HG02943 (cell line): Measurements from ENCODE around the gene CYP2J2.
"Not testable (repeated sequence)": the region's sequence is repeated elsewhere in the genome, so short reads cannot be mapped to it uniquely, and the experiment has no call there.

Experiments
- ATAC-seq: cut with Tn5 transposase; IDR thresholded peaks from one replicate; pipeline ENCODE4 v1.9.1; 2021; ENCODE audit warnings: mild to moderate bottlenecking, low read depth, moderate library complexity; ENCODE audit not compliant: unreplicated experiment

The CYP2J2 gene

GRCh38 chr1:59878370-59878769 is 48.2 kb downstream of the CYP2J2 start:
- ATAC-seq, result no peak

DNA sequence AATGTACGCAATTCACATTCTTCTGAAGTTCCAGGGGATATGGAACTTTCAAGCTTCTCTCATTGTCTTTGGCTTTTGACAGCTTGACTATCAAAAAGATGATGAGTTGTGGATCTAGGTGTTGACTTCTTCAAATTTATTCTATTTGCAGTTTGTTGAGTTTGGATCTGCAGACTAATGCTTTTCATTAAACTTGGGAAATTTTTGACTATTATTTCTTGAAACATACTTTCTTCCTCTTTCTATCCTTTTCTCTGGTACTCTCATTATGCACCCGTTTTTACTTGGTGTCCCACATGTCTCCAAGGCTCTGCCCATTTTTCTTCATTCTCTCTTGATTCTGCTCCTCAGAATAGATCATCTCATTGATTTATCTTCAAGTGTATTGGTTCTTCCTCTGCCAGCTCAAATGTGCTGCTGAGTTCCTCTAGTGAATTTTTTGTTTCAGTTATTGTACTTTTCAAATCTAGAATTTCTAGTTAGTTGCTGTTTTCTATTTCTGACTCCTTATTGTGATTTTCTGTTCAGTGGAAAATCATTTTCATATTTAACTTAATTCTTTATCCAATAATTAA is 49.4 kb downstream of the CYP2J2 start:
- ATAC-seq, result no peak

GRCh38 chr1:59871746-59872145 is 54.8 kb downstream of the CYP2J2 start:
- ATAC-seq, result no peak

DNA sequence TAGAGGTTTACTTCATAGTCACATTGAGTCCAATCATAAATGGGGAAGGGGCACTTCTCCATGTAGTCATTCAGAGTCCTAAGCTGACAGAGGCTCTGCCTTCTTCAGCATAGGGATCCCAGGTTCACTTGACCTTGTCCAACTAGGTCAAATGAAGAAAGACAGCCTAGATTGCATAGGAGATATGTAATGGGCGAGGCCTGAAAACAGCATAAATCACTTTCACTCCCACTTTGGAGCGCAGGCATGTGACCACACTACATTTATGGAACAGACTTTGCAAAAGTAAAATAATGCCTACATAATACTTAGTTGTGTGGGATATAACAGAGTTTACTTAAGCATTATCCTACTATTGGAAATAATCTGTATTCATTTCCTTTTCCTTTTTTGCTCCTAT is 60.1 kb downstream of the CYP2J2 start:
- no peak for ATAC-seq

- no peak for ATAC-seq
These were observed 68.8 kb downstream of the CYP2J2 start for GRCh38 chr1:59857679-59858354.

- no peak for ATAC-seq
These were observed 69.7 kb downstream of the CYP2J2 start for GRCh38 chr1:59856725-59857338.

- ATAC-seq, result not testable (repeated sequence)
These were observed 71.3 kb downstream of the CYP2J2 start for GRCh38 chr1:59855297-59855696.

DNA sequence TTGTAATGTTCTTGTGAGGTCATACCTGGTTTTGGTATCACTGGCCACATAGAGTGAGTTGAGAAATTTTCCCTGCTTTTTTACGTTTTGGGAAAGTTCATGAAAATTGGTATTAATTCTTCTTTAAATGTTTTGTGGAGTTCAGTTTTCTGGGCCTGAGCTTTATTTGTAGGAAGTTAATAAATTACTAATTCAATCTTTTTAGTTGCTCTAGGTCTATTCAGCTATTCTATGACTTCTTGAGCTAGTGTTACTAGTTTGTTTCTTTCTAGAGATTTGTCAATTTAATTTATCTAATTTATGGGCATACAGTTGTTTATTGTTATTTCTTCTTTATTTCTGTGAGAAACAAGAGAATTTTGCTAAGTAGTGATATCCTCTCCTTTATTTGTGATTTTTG is 74.5 kb downstream of the CYP2J2 start:
- no peak for ATAC-seq

GRCh38 chr1:59846895-59847282 is 79.7 kb downstream of the CYP2J2 start:
- no peak for ATAC-seq

DNA sequence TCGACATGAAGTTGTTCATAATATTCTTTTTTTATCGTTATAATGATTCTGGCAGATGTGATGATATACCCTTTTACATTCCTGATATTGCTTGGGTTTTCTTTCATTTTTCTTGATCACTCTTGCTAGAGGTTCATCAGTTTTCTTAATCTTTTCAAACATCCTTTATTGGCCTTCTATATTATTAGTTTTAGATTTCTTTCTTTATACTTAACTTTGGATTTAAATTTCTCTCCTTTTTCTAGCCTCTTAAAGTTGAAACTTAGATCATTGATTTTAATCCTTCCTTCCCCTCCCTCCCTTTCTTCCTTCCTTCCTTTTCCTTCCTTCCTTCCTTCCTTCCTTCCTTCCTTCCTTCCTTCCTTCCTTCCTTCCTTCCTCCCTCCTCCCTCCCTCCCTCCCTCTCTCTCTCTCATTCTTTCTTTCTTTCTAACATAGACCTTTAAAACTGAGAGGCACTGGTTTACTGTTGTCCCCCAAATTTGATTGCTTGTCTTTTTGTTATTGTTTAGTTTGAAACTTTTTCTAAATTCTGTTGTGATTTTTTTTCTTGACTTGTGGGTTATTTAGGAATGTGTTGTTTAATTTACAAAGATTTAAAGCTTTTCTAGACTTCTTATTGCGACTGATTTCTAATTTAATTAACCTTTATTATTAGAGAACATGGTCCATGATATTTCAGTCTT is 80.2 kb downstream of the CYP2J2 start:
- no peak for ATAC-seq

DNA sequence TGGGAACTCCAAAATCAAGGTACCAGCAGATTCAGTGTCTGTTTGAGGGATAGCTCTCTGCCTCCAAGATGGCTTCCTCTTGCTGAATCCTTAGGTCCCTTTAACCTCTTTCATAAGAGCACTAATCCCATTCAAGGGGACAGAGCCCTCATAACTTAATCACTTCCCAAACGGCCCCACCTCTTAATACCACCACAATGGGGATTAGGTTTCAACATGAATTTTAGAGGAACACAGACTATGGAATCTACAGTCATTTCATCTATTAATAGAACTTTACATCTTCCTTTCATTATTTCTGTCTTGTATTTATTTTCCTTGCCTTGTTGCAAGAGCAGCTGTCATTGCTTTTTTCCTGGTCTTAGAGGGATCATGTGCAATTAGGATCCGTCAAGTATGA is 81.5 kb downstream of the CYP2J2 start:
- no peak for ATAC-seq
